ENCODE data around the gene PES1.
"Not testable (repeated sequence)": the region's sequence is repeated elsewhere in the genome, so short reads cannot be mapped to it uniquely, and the experiment has no call there.

Gene PES1

DNA sequence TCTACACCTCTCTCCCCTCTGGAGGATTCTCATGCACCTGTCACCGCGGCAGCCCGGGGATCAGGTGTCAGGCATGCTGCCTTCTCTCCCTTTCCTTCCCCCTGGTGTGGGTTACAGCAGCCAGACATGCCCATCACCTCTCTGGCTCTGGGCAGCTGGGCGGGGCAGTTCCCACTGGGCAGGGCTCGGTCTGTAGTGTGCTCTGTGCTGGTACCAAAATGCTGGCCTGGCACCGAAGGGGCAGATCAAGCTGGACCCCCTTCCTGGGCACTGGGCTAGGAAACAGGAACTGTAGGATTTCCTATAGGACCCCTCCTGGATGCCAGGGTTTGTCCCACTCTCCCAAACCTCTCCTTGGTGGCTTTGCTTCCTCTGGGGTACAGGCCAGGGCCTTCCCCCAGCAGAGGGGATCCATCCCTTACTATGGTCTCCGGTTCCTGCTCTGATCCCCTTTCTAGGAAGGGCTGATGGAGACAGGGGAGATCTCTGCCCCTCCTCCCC lies 18.1 kb downstream of the PES1 start:
- no peak for DNase-seq

DNA sequence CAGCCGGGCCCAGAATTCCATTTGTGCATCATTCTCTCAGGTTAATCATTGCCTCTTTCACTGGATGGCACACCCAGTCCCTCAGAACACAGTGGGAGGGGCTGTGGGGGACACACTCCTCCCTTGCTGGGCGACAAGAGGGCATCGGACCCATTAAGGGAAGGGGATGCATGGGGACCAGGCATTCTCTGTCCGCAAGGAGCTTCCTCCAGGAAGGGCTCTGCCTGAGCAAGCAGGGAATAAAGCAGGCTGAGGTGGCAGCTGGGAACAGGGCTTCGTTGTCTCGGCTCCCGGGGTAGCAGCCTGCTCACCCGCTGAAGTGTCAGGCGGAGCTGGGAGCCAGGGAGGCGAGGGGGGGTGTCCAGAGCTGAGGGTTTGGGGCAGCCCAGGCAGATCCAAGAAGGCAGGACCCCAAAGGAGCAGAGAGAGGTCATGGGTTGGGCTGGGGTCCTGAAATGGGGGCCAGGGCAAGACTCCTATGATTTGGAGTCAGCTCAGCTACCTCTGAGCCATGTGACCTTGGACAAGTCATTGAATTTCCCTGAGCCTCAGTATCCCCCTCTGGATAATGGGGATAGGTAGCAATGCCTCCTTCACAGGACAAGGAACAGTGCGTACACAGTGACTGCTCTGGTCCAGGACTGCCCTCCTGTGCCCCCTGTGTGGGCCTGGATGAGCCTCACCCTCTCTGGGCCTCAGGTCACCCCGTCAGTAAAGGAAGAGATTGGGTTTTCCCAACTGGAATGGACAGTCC lies 18.7 kb downstream of the PES1 start:
- DNase-seq: no peak

DNA sequence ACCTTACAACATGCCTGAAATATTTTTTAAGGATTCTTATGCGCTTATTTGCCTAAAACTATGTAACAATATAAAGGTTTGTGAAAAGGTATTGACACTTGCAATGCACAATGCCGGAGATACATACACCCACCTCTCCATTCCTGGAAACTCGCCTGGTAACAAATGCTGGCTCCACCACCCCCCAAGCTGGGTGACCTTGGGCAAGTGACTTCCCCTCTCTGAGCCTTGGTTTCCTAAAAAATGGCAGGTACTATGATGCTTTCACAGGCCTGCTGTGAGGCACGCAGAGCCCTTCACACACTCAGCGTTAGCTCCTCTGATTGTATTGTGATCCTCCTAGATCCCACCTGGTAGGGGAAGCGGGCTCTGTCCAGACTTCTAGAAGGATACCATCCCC lies 19.5 kb downstream of the PES1 start:
- no peak for DNase-seq

DNA sequence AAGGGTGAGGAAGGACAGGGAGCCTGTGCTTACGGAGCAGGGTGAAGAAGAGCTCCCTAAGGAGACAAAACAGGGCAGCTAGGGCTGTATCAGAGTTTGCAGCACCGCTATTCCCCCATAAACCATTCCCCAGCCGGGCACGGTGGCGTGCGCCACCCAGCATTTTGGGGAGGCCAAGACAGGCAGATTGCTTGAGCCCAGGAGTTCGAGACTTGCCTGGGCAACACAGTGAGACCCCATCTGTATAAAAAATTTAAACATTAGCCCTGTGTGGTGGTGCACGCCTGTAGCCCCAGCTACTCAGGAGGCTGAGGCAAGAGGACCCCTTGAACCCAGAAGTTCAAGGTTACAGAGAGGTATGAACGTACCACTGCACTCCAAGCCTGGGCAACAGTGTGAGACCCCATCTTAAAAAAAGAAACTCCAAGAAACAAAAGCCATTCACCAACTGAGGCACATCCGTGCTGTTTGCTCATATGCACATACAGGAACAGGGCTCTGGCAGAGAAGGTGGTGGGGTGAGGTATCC lies 22.0 kb downstream of the PES1 start:
- DNase-seq: no peak

DNA sequence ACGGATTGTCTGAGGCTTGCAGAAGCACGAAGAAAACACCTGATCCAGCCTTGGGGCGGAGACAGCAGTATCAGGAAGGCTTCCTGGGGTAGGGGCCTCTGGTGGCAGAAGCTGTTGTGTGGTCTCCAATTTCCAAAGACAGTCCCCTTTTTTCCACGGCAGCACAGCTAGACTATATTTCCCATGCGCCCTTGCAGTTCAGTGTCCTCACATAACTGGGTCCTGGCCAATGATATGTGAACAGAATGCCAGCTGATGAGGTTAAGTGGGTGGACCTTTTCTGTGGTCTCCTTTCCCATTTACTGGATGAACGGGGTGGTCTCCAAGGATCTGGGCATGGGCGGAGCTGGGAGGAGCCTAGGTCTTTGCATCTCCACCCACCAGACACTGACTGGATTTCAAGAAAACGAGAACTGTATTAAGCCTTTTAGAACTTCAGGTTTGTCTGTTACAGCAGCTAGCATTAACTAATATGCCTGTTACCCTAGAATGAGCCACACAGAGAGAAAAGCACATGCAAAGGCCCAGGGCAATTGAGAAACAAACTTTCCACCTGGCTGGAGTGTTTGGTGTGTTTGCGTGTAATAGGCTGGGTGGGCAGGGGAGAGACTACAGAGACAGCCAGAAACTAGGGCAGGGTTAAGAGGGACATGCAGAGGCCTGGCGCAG lies 23.4 kb downstream of the PES1 start:
- DNase-seq: no peak

DNA sequence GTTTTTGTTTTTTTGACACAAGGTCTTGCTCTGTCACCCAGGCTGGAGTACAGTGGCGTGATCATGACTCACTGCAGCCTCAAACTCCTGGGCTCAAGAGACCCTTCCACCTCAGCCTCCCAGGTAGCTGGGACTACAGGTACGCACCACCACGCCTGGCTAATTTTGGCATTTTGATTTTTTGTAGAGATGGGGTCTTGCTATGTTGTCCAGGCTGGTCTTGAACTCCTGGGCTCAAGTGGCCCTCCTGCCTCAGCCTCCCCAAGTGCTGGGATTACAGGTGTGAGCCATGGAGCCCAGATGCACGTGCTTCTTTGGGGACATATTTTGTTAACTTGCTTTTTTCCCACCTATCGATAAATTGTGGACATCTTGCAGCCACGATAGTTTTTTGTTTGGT lies 24.4 kb downstream of the PES1 start:
- DNase-seq: not testable (repeated sequence)

DNA sequence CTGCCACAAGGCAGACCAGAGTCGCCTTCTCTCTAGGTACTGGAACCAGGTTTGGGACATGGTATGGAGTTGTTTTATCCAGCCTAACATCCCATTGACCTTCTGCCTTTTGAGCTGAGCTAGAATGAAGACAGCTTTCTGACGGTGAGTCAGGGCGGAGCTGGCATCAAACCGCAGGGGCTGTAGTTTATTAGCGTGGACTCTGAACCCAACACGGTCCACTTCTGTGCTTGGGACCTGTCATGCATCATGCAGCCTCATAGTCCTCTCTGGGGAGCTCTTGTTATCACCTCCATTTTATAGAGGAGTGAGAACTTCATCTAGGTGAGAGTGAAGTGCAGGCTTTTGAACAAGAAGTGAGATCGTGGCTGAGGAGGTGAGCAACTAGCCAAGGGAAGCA lies 25.6 kb downstream of the PES1 start:
- DNase-seq: no peak

DNA sequence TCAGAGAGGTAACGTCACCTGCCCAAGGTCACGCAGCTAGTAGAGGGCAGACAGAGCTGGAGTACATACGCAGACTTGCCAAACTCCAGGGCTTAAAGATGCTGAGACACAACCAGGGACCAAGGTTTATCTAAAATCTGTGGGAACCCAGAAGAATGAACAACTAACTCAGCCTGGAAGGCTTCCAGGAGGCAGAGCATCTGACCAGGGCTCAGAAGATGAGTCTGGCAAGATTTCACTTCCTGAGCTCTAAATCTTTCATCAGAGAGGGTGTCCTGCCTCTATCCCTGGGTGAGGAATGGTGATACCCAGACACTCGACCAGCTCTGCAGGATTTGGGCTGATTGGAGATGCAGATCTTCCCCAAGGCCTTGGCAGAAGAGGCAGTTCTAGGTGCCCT lies 26.4 kb downstream of the PES1 start:
- DNase-seq: no peak

DNA sequence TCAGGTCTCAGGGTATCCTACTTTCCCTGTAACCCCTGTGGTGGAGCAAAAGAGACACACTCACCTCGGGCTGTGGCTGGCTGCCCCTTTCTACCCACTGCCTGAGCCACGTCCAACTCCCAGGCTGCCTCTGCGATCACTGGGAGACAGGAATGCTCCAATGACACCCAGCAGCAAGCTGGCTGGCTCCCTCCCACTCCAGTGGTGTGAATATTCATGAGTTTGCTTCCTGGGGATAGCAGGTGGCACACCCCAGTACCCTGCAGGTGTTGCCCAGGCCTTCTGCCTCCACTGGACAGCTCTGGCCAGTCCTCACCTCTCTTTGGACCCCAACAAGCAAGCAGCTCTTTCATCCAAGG lies 27.0 kb downstream of the PES1 start:
- DNase-seq: no peak

DNA sequence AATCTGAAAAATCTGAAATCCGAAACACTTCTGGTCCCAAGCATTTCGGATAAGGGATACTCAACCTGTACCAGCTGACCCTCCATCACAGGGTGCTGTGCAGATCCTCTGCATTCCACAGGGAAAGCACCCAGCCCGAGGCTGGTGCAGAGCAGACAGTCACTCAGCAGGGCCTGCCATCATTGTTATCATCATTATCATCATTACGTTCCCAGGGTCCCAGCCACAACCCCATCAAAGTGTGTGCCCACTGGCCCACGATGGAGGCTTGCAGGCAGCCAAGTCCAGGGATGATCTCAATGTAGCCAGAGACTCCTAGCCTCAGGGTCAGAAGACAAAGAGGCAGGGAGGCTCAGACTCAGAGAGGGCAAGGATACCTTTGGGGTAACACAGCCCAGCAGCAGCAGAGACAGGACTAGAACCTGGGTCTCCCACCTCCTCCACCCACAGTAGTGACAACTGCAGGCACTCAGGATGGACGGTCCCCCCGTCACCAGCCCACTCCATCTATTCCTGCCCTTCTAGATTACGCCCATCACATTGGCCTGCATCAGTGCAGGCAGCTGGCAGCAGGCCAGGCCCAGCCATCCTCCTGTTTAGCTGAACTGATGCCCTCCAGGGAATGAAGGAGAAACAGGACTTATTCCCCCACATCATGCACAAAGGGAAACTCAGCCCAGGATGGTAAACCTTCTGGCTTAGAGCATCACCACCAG lies 27.5 kb downstream of the PES1 start:
- no peak for DNase-seq

DNA sequence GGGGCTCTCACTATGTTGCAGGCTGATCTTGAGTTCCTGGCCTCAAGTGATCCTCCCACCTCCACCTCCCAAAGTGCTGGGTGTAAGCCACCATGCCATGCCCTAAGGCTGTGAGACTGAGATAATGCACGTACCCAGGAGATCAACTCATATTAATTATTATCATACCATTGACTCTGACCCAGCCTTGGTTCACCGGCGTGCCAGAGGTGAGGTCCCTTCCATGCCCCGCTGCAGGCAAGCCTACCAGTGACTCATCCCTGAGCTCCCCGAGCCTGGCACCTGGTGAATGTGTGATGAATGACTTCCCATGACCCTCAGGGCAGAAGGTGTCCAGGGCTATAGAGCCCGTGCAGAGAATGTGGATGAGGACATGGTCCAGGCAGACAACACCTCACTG lies 29.3 kb downstream of the PES1 start:
- DNase-seq: no peak

DNA sequence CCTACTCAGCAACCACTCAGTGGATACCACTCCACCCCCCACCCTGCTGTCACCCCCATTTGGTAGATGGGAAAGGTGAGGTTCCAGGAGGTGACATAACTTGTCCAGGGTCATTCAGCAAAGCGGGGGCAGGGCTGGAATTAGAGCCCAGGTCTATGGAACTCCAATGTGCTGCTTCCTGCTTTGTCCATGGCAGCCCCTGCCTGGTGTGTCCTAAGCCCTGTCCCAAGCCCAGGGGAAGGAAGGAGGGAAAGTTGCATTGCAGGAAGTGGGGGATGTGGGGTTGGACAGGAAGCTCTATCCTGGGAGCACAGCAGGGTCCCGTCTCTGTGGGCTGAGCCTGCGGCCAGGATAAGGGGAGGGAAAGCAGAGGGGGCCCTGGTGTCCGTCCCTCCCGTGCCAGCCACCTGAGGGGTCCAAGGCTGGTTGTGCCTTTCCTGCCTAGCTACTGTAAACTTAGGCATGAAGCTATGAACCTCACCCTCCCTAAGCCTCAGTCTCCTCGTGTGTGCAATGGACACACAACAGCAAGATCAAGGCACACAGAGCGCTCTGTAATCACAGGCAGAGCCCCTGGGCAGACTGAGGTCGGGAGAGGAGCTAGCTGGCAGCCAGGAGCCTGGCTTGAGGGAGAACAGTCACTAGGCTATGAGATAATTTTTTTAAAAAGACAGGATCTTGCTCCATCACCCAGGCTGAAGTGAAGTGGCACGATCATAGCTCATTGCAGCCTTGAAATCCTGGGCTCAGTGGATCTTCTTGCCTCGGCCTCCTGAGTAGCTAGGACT lies 30.1 kb downstream of the PES1 start:
- DNase-seq: no peak

DNA sequence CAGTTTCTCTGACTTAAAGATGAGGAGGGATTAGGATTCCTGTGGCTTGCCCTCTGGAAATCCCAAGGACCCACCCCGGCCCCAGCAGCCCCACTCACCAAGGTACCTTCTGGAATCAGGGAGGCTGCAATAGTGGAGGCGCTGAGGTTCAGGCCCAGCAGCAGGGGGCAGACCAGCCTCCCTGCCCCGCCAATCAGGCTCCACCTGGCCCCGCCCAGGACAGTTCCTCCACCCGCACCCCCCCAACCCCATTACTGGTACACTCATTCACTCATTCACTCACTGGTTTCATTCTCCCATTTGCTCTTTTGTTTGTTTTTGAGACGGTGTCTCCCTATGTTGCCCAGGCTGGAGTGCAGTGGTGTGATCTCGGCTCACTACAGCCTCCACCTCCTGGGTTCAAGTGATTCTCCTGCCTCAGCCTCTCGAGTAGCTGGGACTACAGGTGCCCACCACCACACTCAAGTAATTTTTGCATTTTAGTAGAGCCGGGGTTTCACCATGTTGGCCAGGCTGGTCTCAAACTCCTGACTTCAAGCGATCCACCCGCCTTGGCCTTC lies 31.0 kb downstream of the PES1 start:
- not testable (repeated sequence) for DNase-seq

DNA sequence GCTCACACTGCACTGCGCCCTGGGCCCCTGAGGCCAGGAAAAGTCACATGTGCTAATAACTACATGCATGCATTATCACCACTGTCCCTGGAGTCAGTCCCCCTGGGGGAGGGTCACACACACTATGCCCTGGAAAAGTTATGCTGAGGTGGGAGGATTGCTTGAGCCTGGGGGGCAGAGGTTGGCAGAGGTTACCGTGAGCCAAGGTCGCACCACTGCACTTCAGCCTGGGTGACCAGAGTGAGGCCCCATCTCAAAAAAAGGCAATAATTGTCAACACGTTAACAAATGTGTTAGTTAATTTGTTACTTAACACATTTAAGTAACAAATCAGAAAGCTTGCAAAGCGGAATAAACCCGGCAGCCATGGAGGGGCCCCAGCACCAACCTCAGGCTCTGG lies 31.8 kb downstream of the PES1 start:
- no peak for DNase-seq

DNA sequence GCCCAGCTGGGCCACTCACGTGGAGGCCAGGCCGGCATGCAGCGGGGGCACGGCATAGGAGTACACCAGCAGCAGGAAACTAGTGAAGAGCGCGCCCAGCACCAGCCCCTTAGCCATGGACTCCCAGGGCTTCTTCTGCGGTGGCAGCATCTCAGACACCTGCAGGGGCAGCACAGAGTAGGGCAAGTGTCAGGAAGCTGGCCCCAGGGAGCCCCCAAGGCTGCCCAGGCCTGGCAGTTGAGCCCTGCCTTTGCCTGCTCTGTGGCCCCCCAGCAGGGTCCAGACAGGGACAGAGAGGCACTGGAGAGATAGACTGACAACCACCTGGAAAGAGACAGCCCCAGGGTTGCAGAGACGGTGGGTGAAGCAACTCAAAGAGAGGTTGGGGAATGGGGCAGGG lies 34.5 kb downstream of the PES1 start:
- no peak for DNase-seq

DNA sequence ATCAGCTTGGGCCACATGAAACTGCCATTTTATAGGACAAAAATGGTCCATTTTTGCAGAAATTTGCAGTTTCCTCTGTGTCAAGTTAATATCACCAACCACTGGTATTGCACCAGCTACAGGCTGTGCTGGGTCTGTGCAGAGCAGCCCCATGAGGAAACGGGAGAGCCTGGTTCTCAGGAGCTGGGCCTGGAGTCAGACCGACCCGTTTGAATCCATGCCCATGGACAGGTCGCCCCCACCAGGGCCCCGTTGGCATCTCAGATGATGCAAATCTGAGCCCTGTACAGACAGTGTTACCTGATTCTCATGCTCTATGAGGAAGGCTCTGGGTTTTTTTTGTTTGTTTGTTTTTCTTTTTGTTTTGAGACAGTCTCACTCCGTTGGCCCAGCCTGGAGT lies 35.3 kb downstream of the PES1 start:
- DNase-seq: no peak

DNA sequence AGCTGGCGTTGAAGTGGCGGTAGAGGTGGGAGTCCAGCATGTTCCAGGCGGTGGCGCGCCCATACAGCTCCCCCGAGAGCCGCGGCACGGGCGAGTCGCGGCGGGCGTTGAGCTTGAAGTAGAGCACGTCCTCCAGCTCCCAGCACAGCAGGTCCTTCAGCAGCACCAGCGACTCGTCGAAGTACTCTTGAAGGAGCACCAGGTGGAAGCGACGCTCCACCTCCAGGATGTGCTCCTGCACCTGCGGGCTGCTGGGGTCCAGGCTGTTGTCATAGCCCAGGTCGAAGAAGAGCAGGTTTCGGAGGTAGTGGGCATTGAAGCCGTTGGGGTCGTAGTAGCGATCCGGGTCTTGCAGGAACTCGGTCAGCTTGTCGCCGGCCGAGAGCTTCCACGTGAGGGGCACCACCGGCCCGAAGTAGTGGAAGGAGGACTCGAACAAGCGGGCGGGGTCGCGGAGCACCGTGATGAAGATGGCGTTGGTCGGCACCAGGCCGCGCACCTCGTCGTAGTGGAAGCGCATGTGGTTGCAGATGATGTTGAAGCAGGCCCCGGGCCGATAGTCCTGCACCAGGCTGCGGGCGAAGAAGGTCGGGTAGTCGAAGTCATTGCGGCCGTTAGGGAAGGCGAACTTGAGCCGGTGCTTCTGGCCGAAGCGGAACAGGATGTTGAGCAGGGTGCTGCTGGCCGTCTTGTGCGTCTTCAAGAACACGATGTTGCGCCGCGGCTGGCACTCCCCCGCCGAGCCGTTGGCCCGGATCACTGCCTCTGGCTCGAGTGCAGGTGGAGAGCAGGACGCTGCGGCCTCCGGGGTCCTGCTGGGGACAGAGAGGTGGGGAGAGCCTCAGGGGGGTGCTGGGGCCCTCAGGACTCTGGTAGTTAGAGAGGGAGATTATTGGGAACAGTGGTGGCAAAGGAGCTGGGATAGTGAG lies 36.2 kb downstream of the PES1 start:
- DNase-seq: no peak

DNA sequence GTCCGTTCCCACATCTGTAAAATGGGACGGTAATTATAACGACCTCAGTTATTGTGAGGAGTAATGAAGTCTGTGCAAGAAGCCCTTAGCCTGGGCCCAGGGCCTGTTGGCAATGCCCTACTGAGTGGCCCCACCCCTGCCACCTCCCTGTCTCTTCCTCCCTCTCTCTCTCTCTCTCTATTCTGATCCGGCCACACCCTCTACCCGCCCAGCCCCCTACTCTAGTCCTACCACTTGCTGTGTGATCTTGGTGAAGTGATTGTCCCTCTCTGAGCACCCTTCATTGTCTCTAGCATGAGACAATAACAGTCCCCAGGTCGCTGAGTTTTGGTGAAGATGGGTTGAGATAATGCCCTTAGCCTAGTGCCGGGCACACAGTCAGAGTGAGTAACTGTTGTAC lies 37.7 kb downstream of the PES1 start:
- no peak for DNase-seq

DNA sequence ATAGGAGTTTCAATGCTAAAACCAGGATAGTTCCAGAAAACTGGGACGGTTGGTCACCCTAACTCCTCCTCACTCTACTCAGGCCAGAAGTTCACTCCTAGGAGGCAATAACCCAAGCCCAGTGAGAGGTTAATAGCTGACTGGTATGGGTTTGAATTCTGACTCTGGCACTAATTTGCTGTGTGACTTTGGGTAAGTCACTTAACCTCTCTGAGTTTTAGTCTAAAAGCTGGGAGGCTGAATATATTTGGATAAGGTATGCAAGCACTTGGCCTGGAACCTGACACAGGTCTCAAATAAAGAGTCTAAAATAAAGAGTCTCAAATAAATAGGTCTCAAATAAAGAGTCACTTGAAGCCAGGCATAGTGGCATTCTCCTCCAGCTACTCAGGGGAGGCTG lies 39.0 kb downstream of the PES1 start:
- no peak for DNase-seq

DNA sequence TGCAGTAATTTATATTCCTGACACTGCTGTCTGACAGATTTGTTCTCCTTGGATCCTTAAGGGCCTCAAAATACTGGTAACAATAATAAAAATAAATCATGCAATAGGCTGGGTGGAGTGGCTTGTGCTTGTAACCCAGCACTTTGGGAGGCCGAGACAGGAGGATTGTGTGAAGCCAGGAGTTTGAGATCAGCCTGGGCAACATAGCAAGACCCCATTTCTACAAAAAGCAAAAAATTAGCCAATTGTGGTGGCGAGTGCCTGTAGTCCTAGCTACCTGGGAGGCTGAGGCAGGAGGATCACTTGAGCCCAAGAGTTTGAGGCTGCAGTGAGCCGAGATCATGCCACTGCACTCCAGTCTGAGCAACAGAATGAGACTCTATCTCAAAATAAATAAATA lies 39.9 kb downstream of the PES1 start:
- not testable (repeated sequence) for DNase-seq

DNA sequence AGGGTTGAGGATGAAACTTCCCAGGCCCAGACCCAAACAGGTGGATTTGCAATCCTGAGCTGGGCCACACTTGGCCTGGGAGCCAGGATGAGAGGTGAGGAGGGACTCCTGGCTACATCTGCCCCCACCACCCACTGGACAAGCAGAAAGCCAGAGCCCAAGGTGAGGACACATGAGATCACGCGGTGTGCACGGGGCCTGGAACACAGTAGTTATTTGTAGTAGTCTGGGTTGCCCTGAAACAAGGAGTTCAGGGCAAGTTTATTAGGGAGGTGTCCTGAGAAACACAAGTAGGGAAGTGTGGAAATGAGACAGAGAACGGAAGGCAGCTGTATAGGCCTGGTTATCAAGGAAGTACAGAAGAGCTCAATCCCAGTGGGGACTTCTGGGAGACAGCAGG lies 44.5 kb downstream of the PES1 start:
- DNase-seq: no peak

DNA sequence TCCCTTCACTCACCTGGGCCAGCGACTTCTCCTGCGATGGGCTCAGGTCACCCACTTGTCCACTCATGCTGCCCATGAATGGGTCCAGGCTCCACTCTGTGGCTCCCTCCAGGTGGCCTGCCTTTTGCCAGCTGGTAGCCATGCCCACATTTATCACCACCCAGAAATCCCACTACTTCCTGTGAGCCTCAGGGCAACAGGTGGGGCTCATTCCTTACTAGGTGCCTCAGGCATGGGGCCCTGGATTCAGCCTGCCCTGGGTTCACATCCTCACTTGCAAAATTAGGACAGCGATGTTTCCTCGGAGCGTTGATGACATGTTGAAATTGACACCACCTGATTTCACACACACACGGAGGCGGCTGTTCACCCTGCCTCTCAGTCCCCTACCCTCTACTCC lies 45.1 kb downstream of the PES1 start, which contains the start of gene SEC14L6:
Gene SEC14L6 (minus strand): TSS at position 126 of the 400 bp plus-strand sequence. CDS start 59 bp downstream, at position 67.
- DNase-seq: no peak
